Measurements from ENCODE around the gene AP4B1.

Gene AP4B1

GRCh38 chr1:113891631-113892220, 12.9 kb downstream of the AP4B1 start:
- FAIRE-seq: no peak

DNA sequence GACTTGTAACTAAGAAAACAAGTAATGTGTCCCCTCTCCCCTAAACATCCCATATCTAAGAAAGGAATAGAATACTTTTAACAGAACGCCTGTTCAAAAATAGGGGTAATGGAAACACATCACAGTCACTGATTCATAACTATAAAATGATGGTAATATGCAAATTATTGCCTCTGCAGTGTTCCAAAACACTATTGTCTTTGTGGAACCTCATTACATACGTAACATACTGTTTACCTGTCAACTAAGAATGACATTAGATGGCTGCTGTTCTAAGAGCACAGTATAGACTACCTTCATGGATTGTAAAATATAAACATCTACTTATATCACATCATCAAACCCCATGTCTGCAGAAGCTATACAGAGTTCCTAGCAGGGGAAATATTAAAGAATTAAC, 13.8 kb downstream of the AP4B1 start:
- FAIRE-seq: no peak

DNA sequence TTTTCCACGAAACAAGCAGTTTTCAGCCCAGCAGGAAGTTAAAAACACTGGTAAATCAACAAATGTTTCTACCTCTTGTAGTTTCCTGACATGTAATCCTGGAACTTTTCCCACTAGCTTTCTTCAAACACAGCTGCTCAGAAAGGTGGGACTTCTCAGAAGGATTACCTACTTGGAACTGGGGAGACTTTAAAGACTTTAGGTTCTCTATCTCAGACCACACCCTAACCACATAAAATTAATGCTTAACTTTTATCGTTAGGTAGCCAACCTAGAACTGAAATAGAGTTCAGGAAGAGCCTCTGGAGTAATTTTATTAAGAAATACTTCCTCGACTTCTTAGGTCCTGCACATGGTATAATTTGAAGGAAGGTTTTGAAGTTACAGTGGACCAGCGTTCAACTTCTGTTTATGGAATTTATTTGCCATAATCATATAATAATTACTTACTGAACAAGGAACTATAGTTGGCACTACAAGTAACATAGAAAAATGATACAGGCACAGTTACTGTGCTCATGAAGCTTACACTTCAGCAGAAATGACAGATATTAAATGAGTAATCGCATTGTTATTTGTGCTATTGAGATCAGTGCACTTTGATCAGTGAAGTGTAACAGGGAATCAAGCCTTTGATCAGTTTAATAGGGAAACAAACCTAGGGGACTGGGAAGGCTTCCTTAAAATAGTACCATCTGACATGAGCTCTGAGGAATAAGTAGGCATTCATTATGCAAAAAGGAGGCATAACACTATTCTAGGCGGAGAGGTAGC, 17.0 kb downstream of the AP4B1 start, which contains the start of gene BCL2L15:
TSS of gene BCL2L15 (minus strand) at position 180 of the 774 bp plus-strand sequence. CDS start 206 bp downstream, outside the sequence.
- FAIRE-seq: no peak

DNA sequence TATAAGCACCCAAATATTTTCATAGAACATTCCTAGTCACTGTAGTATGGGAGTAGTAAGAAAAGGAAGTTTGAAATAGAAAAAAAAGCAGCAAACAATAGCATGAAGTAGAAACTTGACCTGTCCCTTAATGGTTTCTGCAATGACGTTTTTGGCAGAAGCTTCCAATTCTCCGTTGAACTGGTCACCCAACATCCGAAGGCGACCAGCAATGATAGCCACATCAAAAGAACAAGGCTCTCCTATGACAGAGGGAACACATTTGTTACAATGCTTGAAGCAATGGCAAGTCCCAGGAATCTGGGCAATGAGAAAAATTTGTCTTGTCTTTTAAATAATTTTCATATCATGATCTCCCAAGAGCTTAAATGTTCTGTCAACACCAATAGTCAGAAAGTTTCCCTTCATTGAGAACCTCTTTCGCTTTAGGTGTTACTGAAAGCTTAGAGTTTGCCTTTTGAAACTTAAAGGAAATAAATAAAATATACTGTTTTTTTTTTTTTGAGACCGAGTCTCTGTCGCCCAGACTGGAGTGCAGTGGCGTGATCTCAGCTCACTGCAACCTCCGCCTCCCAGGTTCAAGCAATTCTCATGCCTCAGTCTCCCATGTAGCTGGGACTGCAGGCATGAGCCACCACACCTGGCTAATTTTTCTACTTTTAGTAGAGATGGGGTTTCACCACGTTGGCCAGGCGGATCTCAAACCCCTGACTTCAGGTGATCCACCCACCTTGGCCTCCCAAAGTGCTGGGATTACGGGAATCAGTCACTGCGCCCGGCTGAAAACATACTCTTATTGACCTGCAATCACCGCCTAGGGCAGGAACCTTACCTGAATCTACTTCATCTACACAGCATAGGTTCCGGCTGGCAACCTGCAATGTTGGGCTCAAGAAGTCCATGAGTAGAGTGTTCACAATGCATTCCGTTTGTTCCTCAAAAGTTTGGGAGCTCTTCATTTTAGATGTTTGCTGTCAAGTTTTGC, 17.9 kb downstream of the AP4B1 start:
- no peak for FAIRE-seq

GRCh38 chr1:113881661-113882060, 22.9 kb downstream of the AP4B1 start:
- FAIRE-seq: no peak

DNA sequence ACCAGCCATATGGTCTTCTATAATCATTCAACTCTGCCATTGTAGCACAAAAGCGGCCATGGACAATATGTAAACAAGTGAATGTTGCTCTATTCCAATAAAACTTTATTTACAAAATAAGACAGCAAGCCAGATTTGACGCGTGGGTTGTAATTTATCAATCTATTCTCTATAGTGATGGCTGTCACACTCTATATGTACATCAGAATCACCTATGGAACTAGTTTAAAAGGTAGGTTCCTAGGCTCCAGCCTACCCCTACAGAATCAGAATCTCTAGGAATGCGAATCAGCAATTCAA, 24.9 kb downstream of the AP4B1 start:
- no peak for FAIRE-seq

DNA sequence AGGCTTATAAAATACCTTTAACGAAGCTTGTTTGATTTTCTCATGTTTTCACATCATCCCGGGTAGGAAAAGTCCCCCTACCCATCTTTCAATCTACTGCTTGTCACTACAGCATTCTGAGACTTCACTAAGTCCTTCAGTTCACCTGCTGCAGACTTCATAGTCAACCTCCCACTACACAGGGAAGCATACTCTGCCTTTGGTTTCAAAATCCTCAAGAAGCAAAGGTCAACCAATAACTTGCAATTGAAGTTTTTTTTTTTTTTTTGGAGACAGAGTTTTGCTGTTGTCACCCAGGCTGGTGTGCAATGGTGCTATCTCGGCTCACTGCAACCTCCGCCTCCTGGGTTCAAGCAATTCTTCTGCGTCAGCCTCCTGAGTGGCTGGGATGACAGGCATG, 28.4 kb downstream of the AP4B1 start:
- FAIRE-seq: no peak

- FAIRE-seq: no peak
Observed at GRCh38 chr1:113875714-113876113, 28.9 kb downstream of the AP4B1 start.

- FAIRE-seq: no peak
Observed at GRCh38 chr1:113874012-113874879, 30.4 kb downstream of the AP4B1 start.

- FAIRE-seq: no peak
Observed at GRCh38 chr1:113872219-113872935, 32.2 kb downstream of the AP4B1 start.

GRCh38 chr1:113871597-113872113, 32.9 kb downstream of the AP4B1 start, which contains the start of gene PTPN22:
Gene PTPN22 (minus strand): TSS chr1:113871712.
- no peak for FAIRE-seq

DNA sequence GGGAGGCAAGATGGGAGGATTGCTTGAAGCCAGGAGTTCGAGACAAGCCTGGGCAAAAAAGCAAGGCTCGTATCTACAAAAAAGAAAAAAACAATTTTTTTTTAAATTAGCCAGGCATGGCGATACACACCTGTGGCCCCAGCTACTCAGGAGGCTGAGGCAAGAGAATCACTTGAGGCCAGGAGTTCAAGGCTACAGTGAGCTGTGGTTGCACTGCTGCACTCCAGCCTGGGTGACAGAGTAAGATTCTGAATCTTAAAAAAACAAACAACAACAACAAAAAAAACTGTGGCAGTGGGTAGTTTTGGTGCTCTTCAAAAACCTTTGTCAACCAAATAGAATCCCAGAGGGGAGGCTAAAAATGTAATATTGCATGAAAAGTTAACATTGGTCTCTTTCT, 33.8 kb downstream of the AP4B1 start:
- FAIRE-seq: no peak

DNA sequence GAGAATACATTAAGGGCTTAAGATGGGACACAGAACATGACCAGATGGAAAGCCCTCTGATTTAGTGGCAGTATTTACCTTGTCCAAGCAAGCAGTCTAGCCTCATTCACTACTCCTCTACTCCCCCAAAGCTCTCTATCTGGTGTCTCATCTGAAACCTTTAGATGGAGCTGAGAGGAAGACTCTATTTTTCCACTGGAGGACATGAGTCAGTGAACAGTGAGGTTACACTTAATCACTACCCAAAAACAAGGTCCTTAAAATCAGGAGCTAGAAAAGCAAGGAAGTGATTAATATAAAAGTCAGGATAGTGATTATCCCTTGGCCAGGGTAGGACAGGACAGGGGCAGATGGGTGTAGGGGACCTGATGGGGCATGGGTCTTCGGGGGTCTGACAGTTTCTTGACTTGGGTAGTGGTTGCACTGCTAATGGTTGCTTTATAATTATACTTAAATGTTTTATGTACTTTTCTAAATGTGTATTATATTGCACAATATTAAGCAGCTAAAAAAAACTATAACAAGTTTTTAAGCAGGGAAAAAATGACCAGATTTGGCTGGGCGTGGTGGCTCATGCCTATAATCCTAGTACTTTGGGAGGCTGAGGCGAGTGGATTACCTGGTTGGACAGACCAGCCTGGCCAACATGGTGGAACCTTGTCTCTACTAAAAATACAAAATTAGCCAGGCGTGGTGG, 36.1 kb downstream of the AP4B1 start:
- no peak for FAIRE-seq

- FAIRE-seq: no peak
Observed at GRCh38 chr1:113861641-113862040, 43.0 kb downstream of the AP4B1 start.

DNA sequence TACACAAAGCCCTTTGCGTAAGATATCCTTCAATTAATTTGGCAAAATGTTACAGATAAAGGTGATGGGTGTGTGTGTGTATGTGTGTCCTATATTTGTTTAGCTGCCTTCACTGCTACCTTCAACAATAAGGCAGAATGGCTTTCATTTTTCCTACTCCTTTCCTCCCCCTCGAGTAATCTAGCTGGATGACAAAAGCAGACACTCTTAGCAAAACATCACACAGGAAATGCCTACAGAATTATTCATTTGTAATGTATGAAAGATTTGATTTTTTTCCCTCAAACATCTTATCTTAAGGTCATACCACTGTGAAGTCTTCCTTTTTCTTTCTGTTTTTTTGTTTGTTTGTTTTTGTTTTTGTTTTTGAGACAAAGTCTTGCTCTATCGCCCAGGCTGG, 43.7 kb downstream of the AP4B1 start:
- FAIRE-seq: no peak

- FAIRE-seq: no peak
Observed at GRCh38 chr1:113859478-113860175, 45.0 kb downstream of the AP4B1 start.

DNA sequence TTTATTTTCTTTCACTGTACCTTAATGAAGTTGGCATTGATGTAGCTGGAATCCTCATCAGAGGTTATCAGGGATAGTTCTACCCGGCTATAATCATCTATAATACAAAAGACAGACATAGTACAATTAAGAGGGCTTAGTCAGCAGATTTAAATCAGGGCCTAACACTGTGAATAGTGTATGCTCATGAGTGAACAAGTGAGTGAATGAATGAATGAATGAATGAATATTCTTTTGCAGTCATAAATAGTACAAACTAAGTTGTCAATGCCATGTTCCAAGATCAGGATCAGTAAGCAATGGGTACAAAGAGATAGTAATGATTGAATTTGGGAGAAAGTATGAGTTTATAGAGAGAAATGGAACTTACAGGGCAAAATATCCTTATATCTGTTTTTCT, 45.6 kb downstream of the AP4B1 start:
- FAIRE-seq: no peak

DNA sequence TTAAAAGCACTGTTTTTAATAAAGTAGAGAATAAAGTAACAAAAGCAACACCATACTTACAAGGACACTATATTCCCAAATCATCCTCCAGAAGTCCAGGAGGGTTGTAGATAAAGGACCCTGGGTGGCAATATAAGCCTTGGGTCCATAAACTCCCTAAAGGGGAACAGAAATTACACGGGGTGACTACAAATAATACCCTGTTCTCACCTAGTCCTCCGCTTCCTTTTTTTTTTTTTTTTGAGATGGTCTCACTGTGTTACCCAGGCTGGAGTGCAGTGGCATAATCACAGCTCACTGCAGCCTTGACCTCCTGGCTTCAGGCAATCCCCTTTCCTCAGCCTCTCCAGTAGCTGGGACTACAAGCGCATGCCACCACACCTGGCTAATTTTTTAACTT, 46.2 kb downstream of the AP4B1 start:
- FAIRE-seq: no peak

DNA sequence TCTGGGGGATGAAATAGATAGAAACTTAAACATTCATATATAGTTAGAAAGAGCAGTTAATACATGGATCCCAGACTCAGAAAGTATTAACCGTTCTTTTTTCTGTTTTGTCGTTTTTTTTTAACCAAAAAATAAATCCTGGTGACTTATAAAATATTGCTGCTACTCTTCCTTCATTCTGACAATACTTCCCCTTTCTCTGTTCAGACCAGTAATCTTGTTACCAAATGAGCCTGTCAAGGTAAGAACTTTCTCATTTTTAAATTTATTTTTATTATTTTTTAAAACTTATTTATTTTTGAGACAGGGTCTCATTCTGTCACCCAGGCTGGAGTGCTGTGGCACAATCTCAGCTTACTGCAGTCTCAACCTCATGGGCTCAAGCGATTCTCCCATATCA, 46.8 kb downstream of the AP4B1 start:
- no peak for FAIRE-seq

GRCh38 chr1:113856401-113856790, 48.2 kb downstream of the AP4B1 start:
- no peak for FAIRE-seq

Measured in endometrium (tissue), 2 donors.